HepG2 (cell line): ENCODE data around the gene GLRX5. TPM values are rescaled to one million over a fixed set of nuclear protein-coding genes. Genes with fewer than 3 reads are reported as not detected.

ENCODE experiments used
- ATF7 ChIP-seq, 2 experiments: fragments of 450-650 bp in 1 of 2; sonication (generic) in 1 of 2; formaldehyde crosslinking in 1 of 2; IDR thresholded peaks; 2 replicates each; pipeline versions ENCODE4 v1.4.0 to v1.6.1; 2016 to 2020; ENCODE audit warnings: antibody characterized with exemption in 1 of 2, mild to moderate bottlenecking in 1 of 2, missing genetic modification reagents in 1 of 2
- CBX1 ChIP-seq: IDR thresholded peaks from one replicate; pipeline ENCODE4 v1.6.1; 2016; ENCODE audit warnings: antibody characterized with exemption, low read depth
- DZIP1 ChIP-seq: sonication (generic); formaldehyde crosslinking; IDR thresholded peaks from 2 replicates; pipeline ENCODE4 v1.5.0; 2020; ENCODE audit warnings: mild to moderate bottlenecking, missing genetic modification reagents
- GATAD1 ChIP-seq: IDR thresholded peaks from 2 replicates; pipeline ENCODE4 v1.6.1; 2016; ENCODE audit warnings: missing genetic modification reagents, missing compliant biosample characterization
- KDM2A ChIP-seq: sonication (generic); formaldehyde crosslinking; IDR thresholded peaks from 2 replicates; pipeline ENCODE4 v1.4.0; 2020; ENCODE audit warnings: low read depth, missing genetic modification reagents, borderline replicate concordance
- MYC ChIP-seq: sonication (generic); formaldehyde crosslinking; IDR thresholded peaks from 2 replicates; pipeline ENCODE4 v1.9.0; 2021; ENCODE audit warnings: missing genetic modification reagents, borderline replicate concordance
- RXRB ChIP-seq: IDR thresholded peaks from 2 replicates; pipeline ENCODE4 v1.6.1; 2016; ENCODE audit warnings: borderline replicate concordance, missing genetic modification reagents, missing compliant biosample characterization
- THRA ChIP-seq: sonication (generic); formaldehyde crosslinking; IDR thresholded peaks from 2 replicates; pipeline ENCODE4 v1.4.0; 2020; ENCODE audit warnings: missing genetic modification reagents, borderline replicate concordance
- ZFP36 ChIP-seq: fragments of 150-350 bp; IDR thresholded peaks from 2 replicates; pipeline ENCODE4 v1.6.1; 2018; ENCODE audit warnings: borderline replicate concordance, low read length, low read depth; ENCODE audit not compliant: partially characterized antibody
- ZFP90 ChIP-seq: sonication (generic); formaldehyde crosslinking; IDR thresholded peaks from 2 replicates; pipeline ENCODE4 v1.8.0; 2022; ENCODE audit warnings: missing genetic modification reagents, mild to moderate bottlenecking, inconsistent platforms, borderline replicate concordance
- ZNF326 ChIP-seq: sonication (generic); formaldehyde crosslinking; IDR thresholded peaks from 2 replicates; pipeline ENCODE4 v1.4.0; 2020; ENCODE audit warnings: missing genetic modification reagents, borderline replicate concordance
- ZNF432 ChIP-seq: sonication (generic); formaldehyde crosslinking; IDR thresholded peaks from 2 replicates; pipeline ENCODE4 v1.5.0; 2020; ENCODE audit warnings: missing genetic modification reagents, mild to moderate bottlenecking, borderline replicate concordance
- ZNF468 ChIP-seq: sonication (generic); formaldehyde crosslinking; IDR thresholded peaks from 2 replicates; pipeline ENCODE4 v1.8.0; 2022; ENCODE audit warnings: mild to moderate bottlenecking, moderate library complexity, missing genetic modification reagents
- ZNF557 ChIP-seq: sonication (generic); formaldehyde crosslinking; IDR thresholded peaks from 2 replicates; pipeline ENCODE4 v1.4.0; 2020; ENCODE audit warnings: missing genetic modification reagents
- ZNF597 ChIP-seq: sonication (generic); formaldehyde crosslinking; IDR thresholded peaks from 2 replicates; pipeline ENCODE4 v1.5.0; 2020; ENCODE audit warnings: missing genetic modification reagents
- ZNF660 ChIP-seq: sonication (generic); formaldehyde crosslinking; IDR thresholded peaks from 2 replicates; pipeline ENCODE4 v1.5.1; 2020; ENCODE audit warnings: mild to moderate bottlenecking, low read depth, missing genetic modification reagents, borderline replicate concordance
- ZNF780A ChIP-seq: sonication (generic); formaldehyde crosslinking; IDR thresholded peaks from 2 replicates; pipeline ENCODE4 v1.8.0; 2022; ENCODE audit warnings: mild to moderate bottlenecking, missing genetic modification reagents, moderate library complexity
- polyA plus RNA-seq, 8 experiments: library from polyadenylated mRNA; depleted of rRNA in 3 of 8; stranded (reverse) in 7 of 8; unstranded in 1 of 8; fragments of >200 nt; fragmentation: Illumina TruSeq in 4 of 8; extraction: Trizol in 4 of 8; gene quantifications; 2 replicates each; pipeline versions ENCODE4 v1.2.1 to v1.2.3, GENCODE V29; 2011 to 2016; ENCODE audit warnings: low read depth in 4 of 8, missing spikeins in 1 of 8, mixed read lengths in 1 of 8; ENCODE audit not compliant: insufficient read depth in 1 of 8
- total RNA-seq, 5 experiments: library from RNA; depleted of rRNA; stranded (reverse); fragments of >200 nt; fragmentation: Illumina TruSeq; extraction: Trizol; gene quantifications; 2 replicates each; pipeline ENCODE4 v1.2.3, GENCODE V29; 2016; ENCODE audit warnings: low read depth in 1 of 5
- TF ChIP-seq, protein P1 (sequence below): IDR thresholded peaks from 2 replicates; pipeline ENCODE4 v1.6.1; 2016; ENCODE audit warnings: low read depth, borderline replicate concordance
- TF ChIP-seq, protein P2 (sequence below): sonication (generic); formaldehyde crosslinking; IDR thresholded peaks from 2 replicates; pipeline ENCODE4 v1.5.0; 2020; ENCODE audit warnings: mild to moderate bottlenecking, low read depth, missing genetic modification reagents, borderline replicate concordance
- TF ChIP-seq, protein P3 (sequence below): sonication (generic); formaldehyde crosslinking; IDR thresholded peaks from 2 replicates; pipeline ENCODE4 v1.4.0; 2020; ENCODE audit warnings: mild to moderate bottlenecking, missing genetic modification reagents

The GLRX5 gene
- total and polyA plus RNA-seq, 2 of the 13 experiments (the other 11 are each of a cell fraction or from before 2014, with no cell fraction given): 122 to 146 TPM

DNA sequence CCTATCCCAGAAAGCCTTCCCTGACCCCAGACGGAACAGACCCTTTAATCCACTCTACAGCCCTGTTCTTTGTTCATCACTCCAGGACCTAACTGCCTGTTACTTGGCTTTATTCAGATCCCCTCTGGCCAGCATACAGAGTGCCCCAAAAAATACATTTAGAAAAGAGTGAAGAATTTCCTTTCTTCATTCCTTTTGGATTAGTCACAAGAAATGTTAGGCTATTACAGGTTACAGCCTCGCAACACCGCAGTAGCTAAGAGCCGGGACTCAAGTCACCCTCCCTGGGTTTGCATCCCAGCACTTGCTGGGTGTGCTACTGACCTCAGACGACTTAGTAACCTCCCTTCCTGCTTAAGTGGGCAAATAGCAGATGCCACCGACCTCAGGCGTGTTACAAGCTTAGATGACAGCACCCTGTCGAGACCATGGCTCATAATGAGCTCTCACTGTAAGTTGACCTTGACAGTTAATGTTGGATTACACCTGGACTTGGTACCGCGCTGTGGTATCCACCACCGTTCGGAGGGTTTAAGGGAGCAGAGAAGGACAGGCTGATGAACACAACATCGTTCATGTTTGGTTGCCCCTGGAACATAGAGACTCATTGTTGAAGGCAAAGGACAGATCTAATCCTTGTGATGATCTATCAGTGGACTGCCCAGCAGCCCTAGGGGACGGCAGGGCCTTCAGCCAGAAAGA is 12.9 kb downstream of the GLRX5 start (continued):
- TF ChIP-seq ZNF432 (CRISPR knock-in tag) (no peak), ZNF557 (CRISPR knock-in tag) (no peak), ATF7 (IDR thresholded peaks at IDR 0.05) (no peak), ATF7 (CRISPR knock-in tag; IDR thresholded peaks at IDR 0.05) (no peak), MYC (CRISPR knock-in tag) (peak; percentile 45; the same call in 1 of the 2 replicates), RXRB (CRISPR knock-in tag) (peak; percentile 90), CBX1 (no peak), ZNF780A (CRISPR knock-in tag) (no peak), ZNF326 (CRISPR knock-in tag) (no peak), KDM2A (CRISPR knock-in tag) (peak; percentile 47), DZIP1 (CRISPR knock-in tag) (no peak), GATAD1 (0 out of 2 replicates have a peak, but pooled peaks have one; percentile 57), ZFP36 (no peak), THRA (peak; percentile 95; the same call in 1 of the 2 replicates), ZNF597 (CRISPR knock-in tag) (no peak), ZFP90 (CRISPR knock-in tag) (peak; percentile 34; the same call in 1 of the 2 replicates), ZNF468 (no peak), ZNF660 (CRISPR knock-in tag) (no peak)
- TF ChIP-seq, protein P1, sequence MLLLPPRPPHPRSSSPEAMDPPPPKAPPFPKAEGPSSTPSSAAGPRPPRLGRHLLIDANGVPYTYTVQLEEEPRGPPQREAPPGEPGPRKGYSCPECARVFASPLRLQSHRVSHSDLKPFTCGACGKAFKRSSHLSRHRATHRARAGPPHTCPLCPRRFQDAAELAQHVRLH (CRISPR knock-in tag): no peak
- TF ChIP-seq, protein P2, sequence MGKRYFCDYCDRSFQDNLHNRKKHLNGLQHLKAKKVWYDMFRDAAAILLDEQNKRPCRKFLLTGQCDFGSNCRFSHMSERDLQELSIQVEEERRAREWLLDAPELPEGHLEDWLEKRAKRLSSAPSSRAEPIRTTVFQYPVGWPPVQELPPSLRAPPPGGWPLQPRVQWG: no peak
- TF ChIP-seq, protein P3, sequence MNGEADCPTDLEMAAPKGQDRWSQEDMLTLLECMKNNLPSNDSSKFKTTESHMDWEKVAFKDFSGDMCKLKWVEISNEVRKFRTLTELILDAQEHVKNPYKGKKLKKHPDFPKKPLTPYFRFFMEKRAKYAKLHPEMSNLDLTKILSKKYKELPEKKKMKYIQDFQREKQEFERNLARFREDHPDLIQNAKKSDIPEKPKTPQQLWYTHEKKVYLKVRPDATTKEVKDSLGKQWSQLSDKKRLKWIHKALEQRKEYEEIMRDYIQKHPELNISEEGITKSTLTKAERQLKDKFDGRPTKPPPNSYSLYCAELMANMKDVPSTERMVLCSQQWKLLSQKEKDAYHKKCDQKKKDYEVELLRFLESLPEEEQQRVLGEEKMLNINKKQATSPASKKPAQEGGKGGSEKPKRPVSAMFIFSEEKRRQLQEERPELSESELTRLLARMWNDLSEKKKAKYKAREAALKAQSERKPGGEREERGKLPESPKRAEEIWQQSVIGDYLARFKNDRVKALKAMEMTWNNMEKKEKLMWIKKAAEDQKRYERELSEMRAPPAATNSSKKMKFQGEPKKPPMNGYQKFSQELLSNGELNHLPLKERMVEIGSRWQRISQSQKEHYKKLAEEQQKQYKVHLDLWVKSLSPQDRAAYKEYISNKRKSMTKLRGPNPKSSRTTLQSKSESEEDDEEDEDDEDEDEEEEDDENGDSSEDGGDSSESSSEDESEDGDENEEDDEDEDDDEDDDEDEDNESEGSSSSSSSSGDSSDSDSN: peak; percentile 54; the same call in 1 of the 2 replicates
